Naive B cell (primary cell): ENCODE measurements around the gene ATP2B2. TPM values are rescaled to one million over a fixed set of nuclear protein-coding genes. Genes with fewer than 3 reads are reported as not detected.

Source experiments
- ATAC-seq, 2 donors: fragments of 150-1000 bp; cut with Tn5 transposase; 2 replicates each; pipeline ENCODE4 v1.10.0; 2021; ENCODE audit warnings: low read depth in 2 of 2, mild to moderate bottlenecking in 2 of 2, moderate library complexity in 2 of 2
- DNase-seq: peaks from one replicate; pipeline ENCODE4 v3.0.0; 2022
- H3K27ac Mint-ChIP-seq, 6 donors: one replicate each; pipeline ENCODE4 v1.8.0; 2020 to 2022; ENCODE audit warnings: mild to moderate bottlenecking in 6 of 6, mixed read lengths in 6 of 6, moderate library complexity in 5 of 6, inconsistent platforms in 2 of 6
- H3K27me3 Mint-ChIP-seq, 3 donors: one replicate each; pipeline ENCODE4 v1.8.0; 2021 to 2022; ENCODE audit warnings: mixed read lengths in 3 of 3, mild to moderate bottlenecking in 1 of 3
- H3K36me3 Mint-ChIP-seq, 2 donors: one replicate each; pipeline ENCODE4 v1.8.0; 2020 to 2022; ENCODE audit warnings: mixed read lengths in 2 of 2, inconsistent platforms in 1 of 2, mild to moderate bottlenecking in 1 of 2
- H3K4me1 Mint-ChIP-seq, 3 donors: one replicate each; pipeline ENCODE4 v1.8.0; 2020 to 2022; ENCODE audit warnings: mixed read lengths in 3 of 3, inconsistent platforms in 1 of 3, mild to moderate bottlenecking in 1 of 3, moderate library complexity in 1 of 3
- H3K4me3 Mint-ChIP-seq, 8 donors: one replicate each; pipeline ENCODE4 v1.8.0; 2020 to 2022; ENCODE audit warnings: mild to moderate bottlenecking in 8 of 8, mixed read lengths in 8 of 8, moderate library complexity in 8 of 8, inconsistent platforms in 2 of 8
- H3K9me3 Mint-ChIP-seq, 7 donors: one replicate each; pipeline ENCODE4 v1.8.0; 2020 to 2022; ENCODE audit warnings: mixed read lengths in 7 of 7, mild to moderate bottlenecking in 5 of 7, inconsistent platforms in 2 of 7, moderate library complexity in 1 of 7
- polyA plus RNA-seq, 6 donors: library from polyadenylated mRNA; unstranded; fragments of 300-500 nt; fragmentation: Illumina TruSeq; gene quantifications; one replicate each; pipeline ENCODE4 v1.2.3, GENCODE V29; 2021; ENCODE audit warnings: low read depth in 6 of 6

The ATP2B2 gene
- polyA plus RNA-seq, result under 1 TPM in 1 of 6 donors, not detected in 5; 0.06 TPM

DNA sequence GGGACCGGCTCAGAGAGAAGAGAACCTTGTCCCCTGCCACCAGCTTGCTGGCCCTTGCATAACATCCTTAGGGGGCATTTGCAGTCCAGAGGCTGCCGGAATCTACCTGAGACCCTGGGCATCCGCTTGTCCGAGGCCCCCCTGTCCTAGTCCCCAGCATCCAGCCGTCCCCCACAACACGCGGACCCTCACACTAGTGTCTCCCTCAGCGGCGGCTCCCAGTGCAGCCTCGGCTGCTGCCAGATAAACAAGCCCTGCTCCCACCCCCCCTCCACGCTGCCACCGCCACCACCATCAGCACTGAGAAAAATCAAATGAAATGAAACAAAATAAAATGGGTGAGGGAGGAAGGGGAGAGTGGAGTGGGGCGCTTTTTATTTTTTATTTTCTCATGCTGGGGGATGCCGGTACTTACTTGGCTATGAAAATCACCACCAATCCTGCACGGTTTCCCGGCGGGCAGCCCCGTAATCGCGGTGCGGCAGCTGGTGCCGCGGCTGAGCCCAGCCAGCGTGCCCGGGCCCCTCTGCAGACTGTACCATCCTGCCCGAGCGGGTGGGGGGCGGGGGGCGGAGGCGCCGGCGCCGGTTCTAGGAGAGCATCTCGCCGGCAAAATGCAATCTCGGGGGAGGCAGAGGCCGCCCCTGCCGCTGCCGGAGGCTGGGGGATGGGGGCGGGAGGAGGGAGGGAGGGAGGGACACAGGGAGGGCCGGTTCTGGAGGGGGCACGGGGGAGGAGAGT lies at the start of gene ATP2B2:
Gene ATP2B2 (minus strand): TSS at position 537 of the 741 bp plus-strand sequence. CDS start 56,043 bp downstream, outside the sequence.
- DNase-seq (no peak), ATAC-seq (peak; percentile 49 to 62)
- Mint-ChIP-seq H3K27me3 (peaks cover 9 to 71% (median 17%) of the 10 kb centered on the region in 3 donors), H3K4me1 (peaks cover 0 to 10% (median 0%) of the 10 kb centered on the region in 3 donors), H3K36me3 (no peaks in the 10 kb centered on the region), H3K9me3 (no peaks in the 10 kb centered on the region), H3K4me3 (peak within 1 kb of the TSS in 7 of 8 donors; percentile 63 to 88 (median 69)), H3K27ac (peak within 1 kb of the TSS in 2 of 6 donors; percentile 19 to 30)

DNA sequence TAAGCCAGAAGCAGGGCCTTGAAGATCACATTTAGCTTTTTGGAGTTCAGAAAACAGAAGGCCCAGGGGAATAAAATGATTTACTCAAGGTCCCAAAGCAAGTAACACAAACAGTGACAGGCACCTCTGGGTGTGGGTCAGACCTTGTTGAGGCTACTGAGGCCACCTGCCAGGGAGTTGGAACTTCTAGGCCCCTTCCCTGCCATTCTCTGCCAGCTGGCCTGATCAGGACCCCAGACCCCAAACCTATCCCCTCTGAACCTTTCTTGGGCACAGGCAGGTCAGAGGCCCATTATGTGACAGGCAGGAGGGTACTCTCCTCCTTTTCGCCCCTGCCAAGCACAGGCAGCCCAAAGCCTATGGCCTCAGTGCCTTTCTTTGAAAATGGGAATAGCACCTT lies 49.4 kb upstream of the ATP2B2 start:
- ATAC-seq (no peak), DNase-seq (no peak)
- Mint-ChIP-seq H3K4me3 (no peak overlapping the region), H3K4me1 (peaks cover 4 to 12% (median 8%) of the 10 kb centered on the region in 3 donors), H3K27ac (no peak overlapping the region), H3K27me3 (peaks cover 12 to 45% (median 20%) of the 10 kb centered on the region in 3 donors), H3K36me3 (no peaks in the 10 kb centered on the region), H3K9me3 (no peaks in the 10 kb centered on the region)

DNA sequence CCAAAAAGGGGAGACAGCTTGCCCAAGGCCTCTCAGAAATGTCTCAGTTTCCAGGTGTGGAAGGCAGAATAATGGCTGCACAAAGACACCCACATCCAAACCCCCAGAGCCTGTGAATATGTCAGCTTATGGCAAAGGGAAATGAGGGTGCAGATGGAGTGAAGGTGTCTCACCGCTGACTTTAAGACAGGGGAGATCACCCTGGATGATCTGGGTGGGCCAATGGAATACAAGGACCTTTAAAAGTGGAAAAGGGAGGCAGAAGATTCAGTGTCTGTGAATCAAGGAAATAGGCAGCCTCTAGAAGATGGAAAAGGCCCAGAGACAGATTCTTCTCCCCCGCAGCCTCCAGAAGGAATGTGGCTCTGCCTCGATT lies 48.8 kb upstream of the ATP2B2 start:
- peak overlapping the region in 1 of 6 donors; percentile 53 for H3K27ac Mint-ChIP-seq
- no peaks in the 10 kb centered on the region for H3K36me3 Mint-ChIP-seq

DNA sequence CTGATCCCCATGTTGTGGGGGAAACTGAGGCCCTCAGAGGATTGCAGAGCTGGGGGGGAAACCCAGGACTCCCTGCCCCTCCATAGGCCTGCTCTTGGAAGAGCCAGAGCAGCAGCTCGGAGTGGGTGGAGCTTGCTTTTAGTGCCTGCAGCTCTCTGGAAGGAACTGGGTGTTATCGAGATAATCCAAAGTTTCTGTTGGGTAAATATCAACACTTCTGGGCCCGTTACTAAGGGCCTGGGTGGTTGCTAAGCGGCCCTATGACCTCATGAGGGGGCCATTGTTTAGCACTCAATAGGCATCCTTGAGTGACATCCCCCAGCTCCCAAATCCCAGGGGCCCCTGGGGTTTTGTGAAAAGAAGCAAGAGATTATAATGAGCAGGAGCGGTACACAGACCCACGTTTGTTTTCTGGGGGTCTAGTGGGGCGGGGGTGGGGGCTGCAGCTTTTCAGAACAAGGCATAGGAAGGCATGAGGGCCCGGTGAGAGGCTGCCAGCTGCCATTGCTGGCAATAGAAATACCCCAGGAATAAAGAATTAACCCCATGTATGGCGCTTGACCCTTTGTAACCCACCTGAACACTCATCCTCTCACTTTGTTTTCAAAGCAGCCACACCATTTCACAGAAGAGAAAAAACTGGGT lies 48.3 kb upstream of the ATP2B2 start:
- DNase-seq (no peak), ATAC-seq (no peak)
- Mint-ChIP-seq H3K36me3 (no peaks in the 10 kb centered on the region), H3K27me3 (peaks cover 14 to 50% (median 22%) of the 10 kb centered on the region in 3 donors), H3K27ac (peak overlapping the region in 1 of 6 donors; percentile 53), H3K4me1 (peaks cover 4 to 12% (median 8%) of the 10 kb centered on the region in 3 donors), H3K4me3 (peak overlapping the region in 1 of 8 donors; percentile 32), H3K9me3 (no peaks in the 10 kb centered on the region)

More for the DNA sequence above, 48.8 kb upstream of the ATP2B2 start:
- peaks cover 15 to 50% (median 17%) of the 10 kb centered on the region in 3 donors for H3K27me3 Mint-ChIP-seq
- no peaks in the 10 kb centered on the region for H3K9me3 Mint-ChIP-seq
- DNase-seq (no peak), ATAC-seq (no peak)
- H3K4me1 Mint-ChIP-seq, result peaks cover 4 to 12% (median 8%) of the 10 kb centered on the region in 3 donors
- peak overlapping the region in 2 of 8 donors; percentile 32 to 74 for H3K4me3 Mint-ChIP-seq

DNA sequence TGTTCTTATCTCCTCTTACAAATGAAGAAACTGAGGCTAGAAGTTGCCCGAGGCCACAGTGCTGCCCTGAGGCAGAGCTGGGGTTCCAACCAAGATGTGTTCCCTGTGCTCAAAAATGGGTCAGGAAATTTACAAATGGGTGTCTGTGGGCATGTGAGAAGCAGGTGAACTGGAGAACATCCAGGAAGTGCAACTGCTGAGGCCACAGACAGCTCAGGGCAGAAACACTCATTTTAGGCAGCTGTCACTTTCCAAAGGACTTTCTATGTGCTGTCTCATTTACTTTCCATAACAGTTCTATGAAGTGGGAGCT lies 47.2 kb upstream of the ATP2B2 start:
- DNase-seq, result no peak
- Mint-ChIP-seq H3K36me3 (no peaks in the 10 kb centered on the region), H3K27me3 (peaks cover 14 to 54% (median 34%) of the 10 kb centered on the region in 3 donors), H3K27ac (no peak overlapping the region), H3K4me1 (peaks cover 4 to 12% (median 8%) of the 10 kb centered on the region in 3 donors), H3K9me3 (no peaks in the 10 kb centered on the region), H3K4me3 (no peak overlapping the region)
- no peak for ATAC-seq

DNA sequence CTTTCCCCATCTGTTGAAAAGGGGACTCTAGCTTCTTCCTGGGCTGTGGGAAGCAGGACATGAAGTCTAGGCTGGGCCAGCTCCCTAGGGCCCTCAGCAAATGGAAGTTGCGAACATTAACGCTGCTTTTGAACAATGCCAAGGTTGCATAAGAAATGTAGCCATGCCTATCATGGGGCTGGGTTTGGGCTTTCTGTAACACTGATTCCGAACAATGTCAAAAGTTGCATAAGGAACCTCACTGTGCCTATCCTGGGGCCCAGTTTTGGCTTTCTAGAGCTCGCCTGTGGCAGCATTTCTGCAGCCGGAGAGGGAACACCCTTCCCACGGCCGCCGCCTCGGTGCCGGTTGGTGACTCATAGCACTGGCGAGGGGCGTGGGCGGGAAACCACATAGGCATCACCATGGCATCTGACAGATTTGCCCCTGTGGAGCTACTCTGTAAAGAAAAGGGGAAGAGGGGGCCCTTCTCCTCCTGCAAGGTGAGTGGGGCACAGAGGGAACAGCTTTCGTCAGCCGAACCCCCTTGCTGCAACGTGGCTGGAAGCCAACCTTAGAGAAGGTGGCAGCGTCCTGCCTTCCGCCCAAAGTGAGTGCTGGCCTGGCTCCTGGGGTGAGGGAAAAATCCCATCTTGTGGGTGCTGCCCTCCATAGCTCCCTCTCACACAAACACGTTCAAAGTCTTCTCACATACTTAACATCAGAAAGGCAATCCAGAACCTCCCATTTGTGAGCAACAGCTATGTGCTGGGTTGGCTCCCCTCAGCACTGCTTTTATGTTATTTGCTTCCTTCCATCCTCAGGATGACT lies 46.6 kb upstream of the ATP2B2 start:
- peak; percentile 43 to 48 for ATAC-seq
- Mint-ChIP-seq H3K36me3 (no peaks in the 10 kb centered on the region), H3K4me3 (peak overlapping the region in 1 of 8 donors; percentile 57), H3K27ac (peak overlapping the region in 1 of 6 donors; percentile 12), H3K9me3 (no peaks in the 10 kb centered on the region), H3K4me1 (peaks cover 4 to 12% (median 8%) of the 10 kb centered on the region in 3 donors), H3K27me3 (peaks cover 14 to 55% (median 39%) of the 10 kb centered on the region in 3 donors)
- DNase-seq, result peak; percentile 1

DNA sequence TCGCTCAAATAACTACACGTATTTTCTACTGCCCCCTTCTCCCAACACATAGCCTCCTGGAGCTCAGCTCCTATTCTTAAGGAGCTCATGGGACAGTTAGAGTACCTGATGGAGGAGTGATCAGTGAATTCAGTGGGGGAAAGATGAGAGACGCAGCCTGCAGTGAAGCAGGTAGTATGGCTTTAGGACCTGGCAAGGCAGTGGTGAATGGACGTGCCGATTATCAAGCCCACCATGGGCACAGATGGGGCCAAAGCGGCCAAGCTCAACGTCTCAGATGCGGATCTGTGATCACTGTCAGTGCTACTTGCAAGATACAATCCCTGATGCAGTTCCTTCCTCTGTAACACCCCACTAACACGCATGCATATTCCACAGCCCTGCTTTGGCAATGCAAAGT lies 45.8 kb upstream of the ATP2B2 start:
- H3K27me3 Mint-ChIP-seq, result peaks cover 14 to 61% (median 48%) of the 10 kb centered on the region in 3 donors
- ATAC-seq (no peak), DNase-seq (no peak)
- H3K9me3 Mint-ChIP-seq, result no peaks in the 10 kb centered on the region
- H3K4me1 Mint-ChIP-seq, result peaks cover 4 to 12% (median 8%) of the 10 kb centered on the region in 3 donors
- no peak overlapping the region for H3K27ac Mint-ChIP-seq
- no peak overlapping the region for H3K4me3 Mint-ChIP-seq
- H3K36me3 Mint-ChIP-seq, result no peaks in the 10 kb centered on the region

DNA sequence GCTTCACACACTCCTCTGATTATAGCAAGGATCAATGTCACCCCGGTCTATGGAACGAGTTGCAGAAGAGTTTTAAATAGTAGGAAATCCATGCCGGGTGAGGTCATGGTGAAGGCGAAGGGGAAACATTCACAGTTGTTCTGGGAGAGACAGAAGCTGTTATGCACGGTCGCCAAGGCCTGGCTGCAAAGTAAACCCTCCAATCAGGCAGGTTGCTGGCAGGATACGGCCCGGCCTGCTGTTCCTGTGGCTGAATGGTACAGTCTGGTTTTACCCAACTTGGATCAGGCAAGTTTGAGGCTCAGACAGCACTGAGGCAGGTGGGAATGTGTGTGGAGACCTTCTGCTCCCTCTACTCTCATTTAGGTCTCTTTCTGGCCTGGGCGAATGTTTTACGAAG lies 45.3 kb upstream of the ATP2B2 start:
- H3K4me3 Mint-ChIP-seq, result no peak overlapping the region
- peak overlapping the region in 1 of 6 donors; percentile 2 for H3K27ac Mint-ChIP-seq
- no peaks in the 10 kb centered on the region for H3K9me3 Mint-ChIP-seq
- H3K36me3 Mint-ChIP-seq, result no peaks in the 10 kb centered on the region
- H3K4me1 Mint-ChIP-seq, result peaks cover 4 to 12% (median 8%) of the 10 kb centered on the region in 3 donors
- no peak for ATAC-seq
- peaks cover 14 to 63% (median 52%) of the 10 kb centered on the region in 3 donors for H3K27me3 Mint-ChIP-seq
- DNase-seq, result no peak

DNA sequence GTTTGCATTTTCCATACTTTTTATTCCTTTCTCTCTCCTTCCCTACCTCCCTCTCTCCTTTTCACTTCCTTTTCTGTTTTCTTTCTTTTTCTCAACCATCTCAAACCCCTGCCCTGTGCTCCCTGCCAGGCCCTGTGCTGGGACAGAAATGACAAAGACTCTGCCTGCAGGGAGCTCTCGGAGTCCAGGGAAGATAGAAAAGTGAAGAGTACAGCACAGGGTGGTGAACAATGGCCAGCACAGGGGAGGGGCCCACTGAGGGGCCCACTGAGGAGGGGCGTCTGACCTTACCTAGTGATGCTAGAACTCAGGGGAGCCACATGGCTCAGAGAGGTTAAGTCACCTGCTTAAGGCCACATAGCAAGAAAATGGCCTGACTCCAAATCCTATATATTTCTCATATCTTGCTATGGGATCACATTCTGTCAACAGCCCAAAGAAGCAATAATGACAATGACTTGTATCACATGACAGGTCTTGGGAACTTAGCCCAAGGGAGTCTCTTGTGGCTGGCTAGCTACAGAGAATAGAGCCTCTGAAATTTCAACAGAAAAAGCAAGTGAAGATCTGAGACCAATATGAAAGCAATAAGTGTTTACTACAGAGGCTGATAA lies 44.3 kb upstream of the ATP2B2 start:
- DNase-seq (no peak), ATAC-seq (no peak)
- H3K27me3 Mint-ChIP-seq, result peaks cover 11 to 63% (median 57%) of the 10 kb centered on the region in 3 donors
- peaks cover 0 to under 1% (median 0%) of the 10 kb centered on the region in 7 donors for H3K9me3 Mint-ChIP-seq
- H3K4me1 Mint-ChIP-seq, result peaks cover 4 to 12% (median 8%) of the 10 kb centered on the region in 3 donors
- H3K27ac Mint-ChIP-seq, result no peak overlapping the region
- H3K36me3 Mint-ChIP-seq, result no peaks in the 10 kb centered on the region
- H3K4me3 Mint-ChIP-seq, result peak overlapping the region in 2 of 8 donors; percentile 35 to 42

DNA sequence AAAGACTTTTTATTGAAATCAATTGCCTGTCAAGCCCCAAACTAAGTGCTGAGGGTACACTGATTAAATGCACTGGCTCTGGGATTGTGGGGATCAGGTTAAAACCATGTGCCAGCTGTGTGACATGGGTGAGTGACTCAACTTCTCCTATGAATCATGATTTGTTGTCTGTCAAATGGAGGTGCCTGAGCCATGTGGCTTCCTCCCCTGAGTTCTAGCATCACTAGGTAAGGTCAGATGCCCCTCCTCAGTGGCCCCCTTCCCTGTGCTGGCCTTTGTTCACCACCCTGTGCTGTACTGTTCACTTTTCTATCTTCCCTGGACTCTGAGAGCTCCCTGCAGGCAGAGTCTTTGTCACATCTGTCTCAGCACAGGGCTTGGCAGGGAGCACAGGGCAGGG lies 43.6 kb upstream of the ATP2B2 start:
- H3K27me3 Mint-ChIP-seq, result peaks cover 11 to 63% (median 60%) of the 10 kb centered on the region in 3 donors
- H3K4me1 Mint-ChIP-seq, result peaks cover 4 to 12% (median 8%) of the 10 kb centered on the region in 3 donors
- H3K9me3 Mint-ChIP-seq, result peaks cover 0 to 3% (median 0%) of the 10 kb centered on the region in 7 donors
- DNase-seq, result no peak
- no peak for ATAC-seq
- no peak overlapping the region for H3K27ac Mint-ChIP-seq
- no peaks in the 10 kb centered on the region for H3K36me3 Mint-ChIP-seq
- H3K4me3 Mint-ChIP-seq, result no peak overlapping the region

DNA sequence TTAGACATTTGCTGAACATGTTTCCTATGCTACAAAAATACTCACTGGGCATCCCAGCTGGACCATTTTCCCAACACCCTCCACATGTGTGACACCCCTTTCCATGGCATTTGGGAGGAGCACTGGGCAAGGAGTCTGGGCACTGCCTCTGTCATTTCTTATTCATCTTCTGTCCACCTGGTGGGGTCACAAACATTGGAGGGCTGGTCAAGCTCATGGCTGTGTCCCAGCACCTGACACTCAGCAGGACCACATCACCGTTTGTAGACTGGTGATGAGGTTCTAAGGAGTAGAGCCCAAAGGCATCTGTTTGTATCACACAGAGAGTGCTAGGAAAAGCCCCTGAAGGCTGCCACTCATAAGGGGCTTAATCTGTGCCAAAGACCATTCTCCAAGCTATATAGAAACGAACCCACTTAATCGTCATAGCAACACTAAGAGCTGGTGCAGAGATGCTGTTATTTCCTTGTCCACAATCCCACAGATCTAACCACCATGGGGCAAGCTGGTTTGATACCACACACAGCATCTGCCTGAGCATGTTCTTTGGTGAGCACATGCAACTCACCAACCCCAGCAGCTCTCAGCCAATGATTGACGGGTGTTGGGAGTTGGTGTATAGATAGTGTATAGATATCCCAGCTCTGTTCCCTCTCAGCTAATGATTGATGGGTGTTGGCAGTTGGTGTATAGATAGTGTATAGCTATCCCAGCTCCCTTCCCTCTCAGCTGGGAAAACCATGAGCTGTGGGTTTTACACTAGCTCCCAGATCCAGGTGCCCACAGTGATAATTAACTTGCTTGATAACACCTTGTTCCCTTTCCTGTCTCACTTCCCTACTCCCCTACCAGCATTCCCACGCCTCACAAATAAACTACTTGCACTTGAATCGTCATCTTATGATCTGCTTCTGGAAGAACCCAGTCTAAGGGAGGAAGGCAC lies 42.7 kb upstream of the ATP2B2 start:
- Mint-ChIP-seq H3K27me3 (peaks cover 11 to 63% (median 60%) of the 10 kb centered on the region in 3 donors), H3K4me3 (no peak overlapping the region), H3K4me1 (peaks cover 4 to 12% (median 8%) of the 10 kb centered on the region in 3 donors), H3K36me3 (peaks cover 0 to under 1% of the 10 kb centered on the region in 2 donors), H3K9me3 (peaks cover 0 to 9% (median 1%) of the 10 kb centered on the region in 7 donors), H3K27ac (no peak overlapping the region)
- ATAC-seq, result no peak
- no peak for DNase-seq

DNA sequence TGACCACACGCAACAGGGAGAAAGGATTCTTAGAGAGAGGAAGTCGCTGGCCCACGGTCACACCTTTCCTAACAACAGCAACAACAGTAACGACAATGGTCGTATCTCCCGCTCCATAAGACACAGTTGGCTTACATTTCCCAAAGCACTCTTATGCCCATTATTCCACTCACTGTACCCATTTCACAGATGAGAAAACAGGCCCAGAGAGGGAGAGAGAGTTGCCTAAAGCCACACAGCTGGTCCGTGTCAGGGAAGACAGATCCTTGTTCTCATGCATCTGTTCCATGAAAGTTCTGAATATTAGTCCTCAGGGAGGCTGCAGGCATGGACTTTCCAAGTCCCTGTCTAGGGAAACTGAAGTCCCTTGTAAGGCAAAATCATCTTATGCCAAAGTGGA lies 42.0 kb upstream of the ATP2B2 start:
- H3K36me3 Mint-ChIP-seq, result peaks cover 0 to 7% of the 10 kb centered on the region in 2 donors
- peaks cover 2 to 7% (median 4%) of the 10 kb centered on the region in 3 donors for H3K4me1 Mint-ChIP-seq
- ATAC-seq (no peak), DNase-seq (no peak)
- no peak overlapping the region for H3K27ac Mint-ChIP-seq
- H3K4me3 Mint-ChIP-seq, result no peak overlapping the region
- H3K9me3 Mint-ChIP-seq, result peaks cover 3 to 16% (median 7%) of the 10 kb centered on the region in 7 donors
- peaks cover 11 to 60% (median 59%) of the 10 kb centered on the region in 3 donors for H3K27me3 Mint-ChIP-seq
